ENCODE data around the gene SLC38A11. TPM values are rescaled to one million over a fixed set of nuclear protein-coding genes. Genes with fewer than 3 reads are reported as not detected.

Gene SLC38A11
- total and polyA plus RNA-seq, 2 of the 13 experiments (the other 11 are each of a cell fraction or from before 2014, with no cell fraction given): 14.0 to 14.3 TPM

DNA sequence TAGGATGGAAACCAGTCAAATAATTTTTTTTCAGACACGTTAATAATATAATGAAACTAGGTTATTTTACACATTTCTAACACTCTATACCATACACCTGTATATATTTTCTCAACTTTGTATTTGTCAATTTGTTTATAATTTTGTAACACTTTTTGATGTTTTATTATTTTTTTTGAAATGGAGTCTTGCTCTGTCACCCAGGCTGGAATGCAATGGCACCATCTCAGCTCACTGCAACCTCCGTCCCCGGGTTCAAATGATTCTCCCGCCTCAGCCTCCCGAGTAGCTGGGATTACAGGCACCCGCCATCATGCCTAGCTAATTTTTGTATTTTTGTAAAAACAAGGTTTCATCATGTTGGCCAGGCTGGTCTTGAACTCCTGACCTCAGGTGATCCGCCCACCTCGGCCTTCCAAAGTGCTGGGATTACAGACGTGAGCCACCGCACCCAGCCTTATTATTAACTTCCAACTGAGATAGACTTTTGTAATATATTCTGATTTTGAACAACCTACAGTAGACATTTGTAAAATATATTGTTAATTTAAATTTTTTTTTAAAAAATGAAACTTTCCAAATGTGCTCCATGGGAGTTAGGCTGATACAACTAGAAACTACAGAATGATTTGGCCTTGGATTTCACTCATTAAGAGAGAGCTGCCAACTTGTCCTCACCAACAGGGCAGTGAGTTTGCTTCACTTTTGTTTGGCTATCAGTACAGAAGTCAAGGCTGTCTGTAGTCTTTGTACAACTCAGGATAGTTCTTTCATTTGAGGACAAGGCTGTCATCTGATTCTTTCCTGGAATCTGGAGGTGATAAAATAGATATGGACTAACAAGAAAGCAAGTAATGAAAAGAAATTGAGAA, 79.8 kb downstream of the SLC38A11 start (continued):
- peak; percentile 28; the same call in 1 of the 2 replicates for TF ChIP-seq BRD4 (CRISPR knock-in tag; IDR thresholded peaks at IDR 0.05)
- TF ChIP-seq SOX5 (CRISPR knock-in tag; IDR thresholded peaks at IDR 0.05; ENCODE audit: borderline replicate concordance): peak; percentile 67; the same call in 1 of the 2 replicates
- peak; percentile 91 for TF ChIP-seq MED1 (CRISPR knock-in tag; IDR thresholded peaks at IDR 0.05)
- TF ChIP-seq ZSCAN25 (CRISPR knock-in tag; IDR thresholded peaks at IDR 0.05): no peak
- TF ChIP-seq PITX1 (CRISPR knock-in tag; IDR thresholded peaks at IDR 0.05): 0 out of 2 replicates have a peak, but pooled peaks have one; percentile 18
- no peak for TF ChIP-seq NRL (CRISPR knock-in tag; IDR thresholded peaks at IDR 0.05; ENCODE audit: borderline replicate concordance)
- TF ChIP-seq ZNF850 (CRISPR knock-in tag; conservative IDR thresholded peaks at IDR 0.05): no peak
- peak; percentile 72 for TF ChIP-seq SIX4 (CRISPR knock-in tag; IDR thresholded peaks at IDR 0.05)
- peak; percentile 80 for TF ChIP-seq TBX2 (CRISPR knock-in tag; IDR thresholded peaks at IDR 0.05; ENCODE audit: borderline replicate concordance)
- TF ChIP-seq, protein P1, sequence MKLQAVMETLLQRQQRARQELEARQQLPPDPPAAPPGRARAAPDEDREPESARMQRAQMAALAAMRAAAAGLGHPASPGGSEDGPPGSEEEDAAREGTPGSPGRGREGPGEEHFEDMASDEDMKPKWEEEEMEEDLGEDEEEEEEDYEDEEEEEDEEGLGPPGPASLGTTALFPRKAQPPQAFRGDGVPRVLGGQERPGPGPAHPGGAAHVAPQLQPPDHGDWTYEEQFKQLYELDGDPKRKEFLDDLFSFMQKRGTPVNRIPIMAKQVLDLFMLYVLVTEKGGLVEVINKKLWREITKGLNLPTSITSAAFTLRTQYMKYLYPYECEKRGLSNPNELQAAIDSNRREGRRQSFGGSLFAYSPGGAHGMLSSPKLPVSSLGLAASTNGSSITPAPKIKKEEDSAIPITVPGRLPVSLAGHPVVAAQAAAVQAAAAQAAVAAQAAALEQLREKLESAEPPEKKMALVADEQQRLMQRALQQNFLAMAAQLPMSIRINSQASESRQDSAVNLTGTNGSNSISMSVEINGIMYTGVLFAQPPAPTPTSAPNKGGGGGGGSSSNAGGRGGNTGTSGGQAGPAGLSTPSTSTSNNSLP (IDR thresholded peaks at IDR 0.05; ENCODE audit: low read depth, low read length): peak; percentile 82
- TF ChIP-seq XBP1 (CRISPR knock-in tag; IDR thresholded peaks at IDR 0.05): no peak
- peak; percentile 90 for TF ChIP-seq POGZ (CRISPR knock-in tag; IDR thresholded peaks at IDR 0.05)
- no peak for TF ChIP-seq DNMT3B (CRISPR knock-in tag; conservative IDR thresholded peaks at IDR 0.05)
- TF ChIP-seq PHF8 (CRISPR knock-in tag; IDR thresholded peaks at IDR 0.05): no peak
- no peak for TF ChIP-seq GRHL1 (CRISPR knock-in tag; conservative IDR thresholded peaks at IDR 0.05)
- TF ChIP-seq ZNF10 (CRISPR knock-in tag; IDR thresholded peaks at IDR 0.05; ENCODE audit: borderline replicate concordance, low read depth): no peak
- peak; percentile 85 for TF ChIP-seq CEBPG (CRISPR knock-in tag; IDR thresholded peaks at IDR 0.05)
- TF ChIP-seq MBNL3 (CRISPR knock-in tag; conservative IDR thresholded peaks at IDR 0.05): no peak
- TF ChIP-seq ZBED4 (CRISPR knock-in tag; IDR thresholded peaks at IDR 0.05; ENCODE audit: borderline replicate concordance): no peak
- TF ChIP-seq HNRNPLL (IDR thresholded peaks at IDR 0.05; ENCODE audit: low read depth, low read length, poor library complexity, severe bottlenecking): no peak
- no peak for TF ChIP-seq LCORL (IDR thresholded peaks at IDR 0.05)
- peak; percentile 40; the same call in 1 of the 2 replicates for TF ChIP-seq LCORL (CRISPR knock-in tag; IDR thresholded peaks at IDR 0.05)
- TF ChIP-seq ZNF484 (CRISPR knock-in tag; IDR thresholded peaks at IDR 0.05; ENCODE audit: borderline replicate concordance, low read depth): no peak
- peak; percentile 71 for TF ChIP-seq SALL1 (CRISPR knock-in tag; IDR thresholded peaks at IDR 0.05)

All from HepG2 (cell line).